Measurements from ENCODE around the gene WDR41. TPM values are rescaled to one million over a fixed set of nuclear protein-coding genes. Genes with fewer than 3 reads are reported as not detected.

The WDR41 gene
- total RNA-seq, 1 experiment from 2014 or later, result 43.6 TPM

DNA sequence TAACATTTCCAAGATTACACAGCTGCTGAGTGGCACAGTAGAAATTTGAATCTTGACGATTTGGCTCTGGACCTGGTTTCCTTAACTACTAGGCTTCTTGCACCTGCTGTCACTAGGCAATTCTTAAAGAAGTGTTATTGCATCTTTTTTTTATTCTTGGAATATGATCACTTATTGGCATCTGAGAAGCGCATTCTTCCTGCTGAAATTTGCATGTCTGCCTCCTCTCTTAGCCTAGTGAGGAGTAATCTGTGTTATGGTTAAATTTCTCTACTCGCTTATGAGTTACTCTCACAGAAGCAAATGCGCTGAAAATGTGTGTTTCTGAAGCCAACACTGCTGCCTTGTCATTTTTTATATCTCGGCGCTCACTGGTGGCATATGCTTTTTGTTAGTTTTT lies 89.3 kb downstream of the WDR41 start:
- Histone ChIP-seq H2BK12ac (ENCODE audit: insufficient read length, low read depth, low read length) (no peak overlapping the region), H4K91ac (ENCODE audit: insufficient read length, low read depth, low read length) (no peak overlapping the region), H3K27me3 (ENCODE audit: insufficient read depth, low read length) (no peaks in the 10 kb centered on the region), H2BK120ac (ENCODE audit: low read depth, low read length, poor library complexity, severe bottlenecking) (no peak overlapping the region), H3K23ac (ENCODE audit: insufficient read length, low read depth, low read length) (no peak overlapping the region), H2BK20ac (ENCODE audit: low read depth, low read length, poor library complexity, severe bottlenecking) (no peak overlapping the region), H3K14ac (ENCODE audit: insufficient read depth, low read length) (no peak overlapping the region), H3K4ac (ENCODE audit: low read depth, low read length) (no peak overlapping the region), H4K8ac (replicated peaks; ENCODE audit: insufficient read length, low read depth, low read length) (no peak overlapping the region), H3K18ac (ENCODE audit: insufficient read length, low read depth, low read length) (no peak overlapping the region), H3T11ph (ENCODE audit: low read length) (no peak overlapping the region), H3K4me1 (ENCODE audit: insufficient read depth, low read length) (no peaks in the 10 kb centered on the region), H3K23me2 (ENCODE audit: insufficient read length, low read depth, low read length, poor library complexity, severe bottlenecking) (no peaks in the 10 kb centered on the region), H2BK5ac (ENCODE audit: insufficient read length, low read length) (no peak overlapping the region), H3K27ac (ENCODE audit: insufficient read length, low read depth, low read length) (no peak overlapping the region), H3K9me3 (ENCODE audit: control insufficient read depth, low read depth, low read length) (no peaks in the 10 kb centered on the region), H3K79me2 (ENCODE audit: insufficient read depth, low read length) (no peaks in the 10 kb centered on the region), H4K5ac (ENCODE audit: insufficient read length, low read depth, low read length) (no peak overlapping the region), H2AK5ac (ENCODE audit: insufficient read length, low read length) (no peak overlapping the region), H3K4me2 (ENCODE audit: insufficient read depth, insufficient read length, low read length) (no peak overlapping the region), H3K79me1 (ENCODE audit: insufficient read depth, low read depth, low read length, poor library complexity, severe bottlenecking) (no peaks in the 10 kb centered on the region), H2BK15ac (ENCODE audit: low read depth, low read length) (no peak overlapping the region), H3K56ac (ENCODE audit: insufficient read length, low read depth, low read length) (no peak overlapping the region), H3K9ac (ENCODE audit: extremely low read depth, insufficient read length, low read length) (no peak overlapping the region), H4K20me1 (ENCODE audit: control insufficient read depth, insufficient read depth, insufficient read length) (no peaks in the 10 kb centered on the region), H2AFZ (ENCODE audit: low read length) (no peak overlapping the region)
- no peaks in the 10 kb centered on the region; a peak in 1 of 5 replicates for H3K9me3 Mint-ChIP-seq
- no peaks in the 10 kb centered on the region for H3K4me1 Mint-ChIP-seq
- DNase-seq, result no peak
- WGBS (ENCODE audit: extremely low coverage, insufficient read length, low lambda C conversion rate), result no CpG with 5 or more reads among the region's 6 CpGs
- TF ChIP-seq, protein P1, sequence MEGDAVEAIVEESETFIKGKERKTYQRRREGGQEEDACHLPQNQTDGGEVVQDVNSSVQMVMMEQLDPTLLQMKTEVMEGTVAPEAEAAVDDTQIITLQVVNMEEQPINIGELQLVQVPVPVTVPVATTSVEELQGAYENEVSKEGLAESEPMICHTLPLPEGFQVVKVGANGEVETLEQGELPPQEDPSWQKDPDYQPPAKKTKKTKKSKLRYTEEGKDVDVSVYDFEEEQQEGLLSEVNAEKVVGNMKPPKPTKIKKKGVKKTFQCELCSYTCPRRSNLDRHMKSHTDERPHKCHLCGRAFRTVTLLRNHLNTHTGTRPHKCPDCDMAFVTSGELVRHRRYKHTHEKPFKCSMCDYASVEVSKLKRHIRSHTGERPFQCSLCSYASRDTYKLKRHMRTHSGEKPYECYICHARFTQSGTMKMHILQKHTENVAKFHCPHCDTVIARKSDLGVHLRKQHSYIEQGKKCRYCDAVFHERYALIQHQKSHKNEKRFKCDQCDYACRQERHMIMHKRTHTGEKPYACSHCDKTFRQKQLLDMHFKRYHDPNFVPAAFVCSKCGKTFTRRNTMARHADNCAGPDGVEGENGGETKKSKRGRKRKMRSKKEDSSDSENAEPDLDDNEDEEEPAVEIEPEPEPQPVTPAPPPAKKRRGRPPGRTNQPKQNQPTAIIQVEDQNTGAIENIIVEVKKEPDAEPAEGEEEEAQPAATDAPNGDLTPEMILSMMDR (conservative IDR thresholded peaks at IDR 0.05), result no peak
- no peak overlapping the region for H3K27ac Mint-ChIP-seq
- H3K36me3 Mint-ChIP-seq (ENCODE audit: insufficient read depth in 1 of 3, low read depth in 3 of 3), result no peaks in the 10 kb centered on the region
- no peak overlapping the region for H3K4me3 Mint-ChIP-seq
- H3K27me3 Mint-ChIP-seq (ENCODE audit: low read depth), result peaks cover 3% of the 10 kb centered on the region; the same call in 1 of the 2 replicates
